Nephron progenitor cell (in vitro differentiated cells): ENCODE results near the gene APOF.
A peak's percentile ranks its signal among the peaks of the same experiment; 100 is the strongest.
"Not testable (repeated sequence)": the region's sequence is repeated elsewhere in the genome, so short reads cannot be mapped to it uniquely, and the experiment has no call there.

Source experiments
- DNase-seq: peaks from one replicate; pipeline ENCODE4 v3.0.0; 2021
- H3K27ac Mint-ChIP-seq: 2 replicates; pipeline ENCODE4 v1.8.0; 2021; ENCODE audit warnings: mild to moderate bottlenecking, moderate library complexity, mixed read lengths
- H3K27me3 Mint-ChIP-seq: 2 replicates; pipeline ENCODE4 v1.8.0; 2021; ENCODE audit warnings: mild to moderate bottlenecking, low read depth, mixed read lengths; ENCODE audit not compliant: poor library complexity
- H3K36me3 Mint-ChIP-seq: 2 replicates; pipeline ENCODE4 v1.8.0; 2021; ENCODE audit warnings: low read depth, mixed read lengths
- H3K4me1 Mint-ChIP-seq: 2 replicates; pipeline ENCODE4 v1.8.0; 2021; ENCODE audit warnings: mixed read lengths
- H3K4me3 Mint-ChIP-seq: 2 replicates; pipeline ENCODE4 v1.8.0; 2021; ENCODE audit warnings: mild to moderate bottlenecking, moderate library complexity, mixed read lengths
- H3K9me3 Mint-ChIP-seq: 2 replicates; pipeline ENCODE4 v1.8.0; 2021; ENCODE audit warnings: mild to moderate bottlenecking, moderate library complexity, mixed read lengths
- CTCF ChIP-seq: fragments of 200-600 bp; sonication (generic); IDR thresholded peaks from 2 replicates; pipeline ENCODE4 v1.5.0; 2021; ENCODE audit warnings: antibody characterized with exemption

The APOF gene

GRCh38 chr12:56326126-56326525, 36.5 kb downstream of the APOF start:
- Mint-ChIP-seq H3K9me3 (no peaks in the 10 kb centered on the region), H3K4me1 (no peaks in the 10 kb centered on the region), H3K27me3 (no peaks in the 10 kb centered on the region), H3K36me3 (peaks cover 31% of the 10 kb centered on the region), H3K27ac (no peak overlapping the region), H3K4me3 (no peak overlapping the region)
- TF ChIP-seq CTCF, result no peak
- DNase-seq, result no peak

- no peak overlapping the region for H3K27ac Mint-ChIP-seq
- H3K27me3 Mint-ChIP-seq, result no peaks in the 10 kb centered on the region
- H3K9me3 Mint-ChIP-seq, result no peaks in the 10 kb centered on the region
- H3K36me3 Mint-ChIP-seq, result peaks cover 41% of the 10 kb centered on the region
- DNase-seq, result no peak
- TF ChIP-seq CTCF, result no peak
- H3K4me3 Mint-ChIP-seq, result no peak overlapping the region
- no peaks in the 10 kb centered on the region for H3K4me1 Mint-ChIP-seq
Measured at GRCh38 chr12:56324206-56324605, 38.5 kb downstream of the APOF start.

- DNase-seq, H3K9me3 Mint-ChIP-seq, H3K4me3 Mint-ChIP-seq, H3K27ac Mint-ChIP-seq, H3K27me3 Mint-ChIP-seq, H3K4me1 Mint-ChIP-seq: not testable (repeated sequence)
- H3K36me3 Mint-ChIP-seq, result peaks cover 27% of the 10 kb centered on the region
Measured at GRCh38 chr12:56321610-56322009, 41.0 kb downstream of the APOF start.

GRCh38 chr12:56321027-56321426, 41.6 kb downstream of the APOF start:
- no peak overlapping the region for H3K27ac Mint-ChIP-seq

GRCh38 chr12:56317675-56318074, 45.0 kb downstream of the APOF start:
- H3K27ac Mint-ChIP-seq, result no peak overlapping the region
- no peak for DNase-seq
- H3K4me3 Mint-ChIP-seq, result no peak overlapping the region

More at GRCh38 chr12:56321027-56321426, 41.6 kb downstream of the APOF start:
- no peaks in the 10 kb centered on the region for H3K27me3 Mint-ChIP-seq
- no peaks in the 10 kb centered on the region for H3K9me3 Mint-ChIP-seq
- DNase-seq, result no peak
- TF ChIP-seq CTCF, result no peak
- no peak overlapping the region for H3K4me3 Mint-ChIP-seq
- H3K4me1 Mint-ChIP-seq, result peaks cover 5% of the 10 kb centered on the region
- H3K36me3 Mint-ChIP-seq, result peaks cover 27% of the 10 kb centered on the region

GRCh38 chr12:56315622-56316473, 46.8 kb downstream of the APOF start, which contains the start of gene CNPY2:
TSS of gene CNPY2 (minus strand) at chr12:56315988. CDS start at chr12:56315217, 771 bp downstream.
- peaks cover 18% of the 10 kb centered on the region for H3K4me1 Mint-ChIP-seq
- peak; percentile 95 for DNase-seq

More at GRCh38 chr12:56317675-56318074, 45.0 kb downstream of the APOF start:
- peaks cover 17% of the 10 kb centered on the region for H3K36me3 Mint-ChIP-seq
- H3K9me3 Mint-ChIP-seq, result no peaks in the 10 kb centered on the region
- no peaks in the 10 kb centered on the region for H3K27me3 Mint-ChIP-seq
- H3K4me1 Mint-ChIP-seq, result peaks cover 18% of the 10 kb centered on the region
- TF ChIP-seq CTCF, result no peak

More at GRCh38 chr12:56315622-56316473, 46.8 kb downstream of the APOF start, which contains the start of gene CNPY2:
- H3K36me3 Mint-ChIP-seq, result peaks cover 24% of the 10 kb centered on the region
- TF ChIP-seq CTCF, result no peak
- no peaks in the 10 kb centered on the region for H3K27me3 Mint-ChIP-seq
- H3K9me3 Mint-ChIP-seq, result no peaks in the 10 kb centered on the region
- peak within 1 kb of the TSS; percentile 99 for H3K27ac Mint-ChIP-seq
- H3K4me3 Mint-ChIP-seq, result peak within 1 kb of the TSS; percentile 98
